Measurements from ENCODE around the gene GCNA.
"Not testable (repeated sequence)": the region's sequence is repeated elsewhere in the genome, so short reads cannot be mapped to it uniquely, and the experiment has no call there.

GRCh38 chrX:71593210-71593609 is 15.0 kb downstream of the GCNA start:
- not testable (repeated sequence) for TF ChIP-seq POLR2A (IDR thresholded peaks at IDR 0.05)
- TF ChIP-seq, protein P1, sequence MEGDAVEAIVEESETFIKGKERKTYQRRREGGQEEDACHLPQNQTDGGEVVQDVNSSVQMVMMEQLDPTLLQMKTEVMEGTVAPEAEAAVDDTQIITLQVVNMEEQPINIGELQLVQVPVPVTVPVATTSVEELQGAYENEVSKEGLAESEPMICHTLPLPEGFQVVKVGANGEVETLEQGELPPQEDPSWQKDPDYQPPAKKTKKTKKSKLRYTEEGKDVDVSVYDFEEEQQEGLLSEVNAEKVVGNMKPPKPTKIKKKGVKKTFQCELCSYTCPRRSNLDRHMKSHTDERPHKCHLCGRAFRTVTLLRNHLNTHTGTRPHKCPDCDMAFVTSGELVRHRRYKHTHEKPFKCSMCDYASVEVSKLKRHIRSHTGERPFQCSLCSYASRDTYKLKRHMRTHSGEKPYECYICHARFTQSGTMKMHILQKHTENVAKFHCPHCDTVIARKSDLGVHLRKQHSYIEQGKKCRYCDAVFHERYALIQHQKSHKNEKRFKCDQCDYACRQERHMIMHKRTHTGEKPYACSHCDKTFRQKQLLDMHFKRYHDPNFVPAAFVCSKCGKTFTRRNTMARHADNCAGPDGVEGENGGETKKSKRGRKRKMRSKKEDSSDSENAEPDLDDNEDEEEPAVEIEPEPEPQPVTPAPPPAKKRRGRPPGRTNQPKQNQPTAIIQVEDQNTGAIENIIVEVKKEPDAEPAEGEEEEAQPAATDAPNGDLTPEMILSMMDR (IDR thresholded peaks at IDR 0.05): not testable (repeated sequence)

Data from heart left ventricle (tissue), 13 donors.